ENCODE results near the gene PDE1A.

PDE1A gene

DNA sequence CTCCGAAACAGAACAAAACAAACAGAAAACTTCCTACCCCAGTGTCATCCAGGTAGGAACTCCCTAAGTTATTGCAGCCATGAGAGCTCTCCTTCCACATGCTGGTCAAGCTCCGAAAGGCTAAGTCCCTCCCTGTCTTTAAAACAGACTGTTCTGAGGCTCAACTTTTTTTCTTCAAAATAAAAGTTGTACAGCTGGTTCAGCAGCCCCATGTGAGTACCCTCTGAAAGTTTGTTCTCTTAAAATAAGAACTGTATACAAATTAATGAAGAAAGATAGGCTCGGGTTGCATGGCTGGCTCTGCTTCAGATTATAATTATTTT lies at the start of gene PDE1A:
TSS of gene PDE1A (minus strand) at position 119 of the 323 bp plus-strand sequence.
- H3K36me3 ChIP-seq (replicated peaks): no peaks in the 10 kb centered on the region
- H3K27ac ChIP-seq: no peak within 1 kb of the TSS
- DNase-seq: no peak
- TF ChIP-seq, protein P1, sequence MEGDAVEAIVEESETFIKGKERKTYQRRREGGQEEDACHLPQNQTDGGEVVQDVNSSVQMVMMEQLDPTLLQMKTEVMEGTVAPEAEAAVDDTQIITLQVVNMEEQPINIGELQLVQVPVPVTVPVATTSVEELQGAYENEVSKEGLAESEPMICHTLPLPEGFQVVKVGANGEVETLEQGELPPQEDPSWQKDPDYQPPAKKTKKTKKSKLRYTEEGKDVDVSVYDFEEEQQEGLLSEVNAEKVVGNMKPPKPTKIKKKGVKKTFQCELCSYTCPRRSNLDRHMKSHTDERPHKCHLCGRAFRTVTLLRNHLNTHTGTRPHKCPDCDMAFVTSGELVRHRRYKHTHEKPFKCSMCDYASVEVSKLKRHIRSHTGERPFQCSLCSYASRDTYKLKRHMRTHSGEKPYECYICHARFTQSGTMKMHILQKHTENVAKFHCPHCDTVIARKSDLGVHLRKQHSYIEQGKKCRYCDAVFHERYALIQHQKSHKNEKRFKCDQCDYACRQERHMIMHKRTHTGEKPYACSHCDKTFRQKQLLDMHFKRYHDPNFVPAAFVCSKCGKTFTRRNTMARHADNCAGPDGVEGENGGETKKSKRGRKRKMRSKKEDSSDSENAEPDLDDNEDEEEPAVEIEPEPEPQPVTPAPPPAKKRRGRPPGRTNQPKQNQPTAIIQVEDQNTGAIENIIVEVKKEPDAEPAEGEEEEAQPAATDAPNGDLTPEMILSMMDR (IDR thresholded peaks at IDR 0.05; ENCODE audit: low read depth, low read length, missing control alignments): no peak
- H3K27me3 ChIP-seq (replicated peaks): no peaks in the 10 kb centered on the region
- H3K4me3 ChIP-seq (ENCODE audit: low read depth, low read length): no peak within 1 kb of the TSS
- in situ Hi-C loops (cut with HindIII; ENCODE audit: low pct_ligation_motif_present, low sequenced_read_pairs): no loop called here

DNA sequence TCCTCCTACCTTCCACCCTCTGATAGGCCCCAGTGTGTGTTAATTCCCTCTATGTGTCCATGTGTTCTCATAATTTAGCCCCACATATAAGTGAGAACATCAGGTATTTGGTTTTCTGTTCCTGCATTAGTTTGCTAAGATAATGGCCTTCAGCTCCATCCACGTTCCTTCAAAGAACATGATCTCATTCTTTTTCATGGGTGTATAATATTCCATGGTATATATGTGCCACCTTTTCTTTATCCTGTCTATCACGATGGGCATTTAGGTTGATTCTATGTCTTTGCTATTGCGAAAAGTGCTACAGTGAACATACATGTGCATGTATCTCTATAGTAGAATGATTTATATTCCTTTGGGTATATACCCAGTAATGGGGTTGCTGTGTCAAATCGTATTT lies 46.8 kb upstream of the PDE1A start:
- in situ Hi-C loops (cut with HindIII; ENCODE audit: low pct_ligation_motif_present, low sequenced_read_pairs): no loop called here
- TF ChIP-seq, protein P1 (IDR thresholded peaks at IDR 0.05; ENCODE audit: low read depth, low read length, missing control alignments): no peak

DNA sequence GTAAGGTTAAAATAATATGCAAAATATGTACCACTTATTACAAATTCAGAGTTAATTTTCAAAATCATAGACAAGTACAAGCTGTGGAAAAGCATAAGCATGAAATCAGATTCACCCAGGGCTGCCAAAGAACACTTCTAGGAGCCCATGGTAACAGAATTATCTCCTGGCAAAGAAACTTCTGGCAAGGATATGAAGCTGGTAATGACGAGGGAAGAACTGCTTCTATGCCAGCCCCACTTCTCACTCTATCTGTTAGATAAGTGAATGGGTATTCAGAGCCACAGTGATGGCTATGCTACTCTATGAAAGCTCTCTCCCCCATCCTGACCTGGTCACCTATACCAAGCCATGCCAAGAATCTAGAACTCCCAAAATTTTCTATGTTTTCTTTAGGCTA lies 36.9 kb upstream of the PDE1A start:
- Histone ChIP-seq H3K27ac (no peak overlapping the region), H3K36me3 (replicated peaks) (no peaks in the 10 kb centered on the region), H3K4me3 (ENCODE audit: low read depth, low read length) (no peak overlapping the region), H3K27me3 (replicated peaks) (no peaks in the 10 kb centered on the region)
- TF ChIP-seq, protein P1 (IDR thresholded peaks at IDR 0.05; ENCODE audit: low read depth, low read length, missing control alignments): no peak
- in situ Hi-C loops (cut with HindIII; ENCODE audit: low pct_ligation_motif_present, low sequenced_read_pairs): no loop called here
- DNase-seq: no peak

More for the DNA sequence above, 46.8 kb upstream of the PDE1A start:
- Histone ChIP-seq H3K27ac (no peak overlapping the region), H3K36me3 (replicated peaks) (no peaks in the 10 kb centered on the region), H3K27me3 (replicated peaks) (no peaks in the 10 kb centered on the region), H3K4me3 (ENCODE audit: low read depth, low read length) (no peak overlapping the region)
- no peak for DNase-seq

DNA sequence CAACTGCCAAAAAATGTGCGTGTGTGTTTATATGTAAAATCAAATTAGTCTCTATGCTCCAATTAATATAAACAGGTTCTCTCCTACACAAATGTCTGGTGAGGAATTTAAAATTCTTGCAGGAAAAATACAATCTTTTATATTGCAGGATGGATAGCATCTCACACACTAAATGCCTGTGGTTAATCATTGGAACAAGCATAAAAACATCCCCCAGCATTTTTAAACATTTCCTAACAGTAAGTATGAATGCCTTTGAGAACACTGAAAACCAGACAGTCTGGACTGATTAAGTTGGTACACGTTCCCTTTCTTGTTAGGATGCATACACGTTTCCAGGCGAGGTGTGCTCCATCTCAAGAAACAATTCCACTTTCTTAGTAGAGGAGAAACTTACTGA lies 29.9 kb upstream of the PDE1A start:
- Histone ChIP-seq H3K27me3 (replicated peaks) (no peaks in the 10 kb centered on the region), H3K27ac (no peak overlapping the region), H3K36me3 (replicated peaks) (no peaks in the 10 kb centered on the region), H3K4me3 (ENCODE audit: low read depth, low read length) (no peak overlapping the region)
- in situ Hi-C loops (cut with HindIII; ENCODE audit: low pct_ligation_motif_present, low sequenced_read_pairs): no loop called here
- DNase-seq: peak; percentile 5
- TF ChIP-seq, protein P1 (IDR thresholded peaks at IDR 0.05; ENCODE audit: low read depth, low read length, missing control alignments): no peak

DNA sequence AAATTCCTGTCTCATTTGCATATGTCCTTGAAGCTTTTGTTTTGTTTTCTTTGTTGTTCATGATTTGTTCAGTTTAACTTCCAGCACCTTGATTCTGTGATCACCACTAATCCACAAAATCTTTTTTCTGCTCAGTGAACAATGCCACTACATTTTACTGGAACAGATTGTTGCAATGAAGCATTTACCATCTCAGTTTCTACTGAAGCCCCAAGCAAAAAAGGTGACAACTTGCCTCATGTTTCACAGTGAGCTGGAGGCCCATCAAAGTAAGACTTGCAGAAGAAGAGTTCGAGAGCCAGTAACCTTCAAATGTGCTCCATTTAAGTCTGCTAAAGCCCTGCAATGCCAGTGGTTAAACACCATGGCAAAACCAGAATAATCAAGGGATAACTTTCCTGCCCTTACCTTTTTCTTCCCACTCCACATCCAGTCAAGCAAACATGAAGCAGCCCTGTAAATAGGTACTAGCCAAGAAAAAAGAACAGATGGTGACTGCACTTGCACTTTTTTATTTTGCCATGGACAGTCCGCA lies 25.7 kb upstream of the PDE1A start:
- in situ Hi-C loops (cut with HindIII; ENCODE audit: low pct_ligation_motif_present, low sequenced_read_pairs): no loop called here
- no peak overlapping the region for H3K27ac ChIP-seq
- no peaks in the 10 kb centered on the region for H3K27me3 ChIP-seq (replicated peaks)
- TF ChIP-seq, protein P1 (IDR thresholded peaks at IDR 0.05; ENCODE audit: low read depth, low read length, missing control alignments): no peak
- H3K4me3 ChIP-seq (ENCODE audit: low read depth, low read length): no peak overlapping the region
- no peaks in the 10 kb centered on the region for H3K36me3 ChIP-seq (replicated peaks)
- DNase-seq: no peak

DNA sequence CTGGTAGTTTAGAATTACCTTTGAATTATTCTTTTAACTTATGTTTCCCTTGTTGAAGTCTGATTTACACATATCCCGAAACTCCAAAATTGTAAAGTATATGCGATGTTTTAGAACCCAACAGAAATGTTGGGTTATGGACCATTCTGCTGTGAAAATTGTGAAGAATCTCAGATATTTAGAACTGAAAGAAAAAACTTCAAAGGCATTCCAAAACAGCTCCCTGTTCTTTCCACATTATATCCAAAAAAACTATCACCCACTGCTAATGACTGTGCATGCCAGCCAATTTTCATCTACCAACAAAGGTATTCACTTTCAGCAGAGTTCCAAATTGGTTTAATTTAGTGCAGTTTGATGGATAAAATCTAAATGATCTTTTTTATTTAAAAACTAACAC lies 21.5 kb upstream of the PDE1A start:
- Histone ChIP-seq H3K36me3 (replicated peaks) (no peaks in the 10 kb centered on the region), H3K27me3 (replicated peaks) (no peaks in the 10 kb centered on the region), H3K4me3 (ENCODE audit: low read depth, low read length) (no peak overlapping the region), H3K27ac (peak overlapping the region; percentile 13)
- no peak for DNase-seq
- in situ Hi-C loops (cut with HindIII; ENCODE audit: low pct_ligation_motif_present, low sequenced_read_pairs): no loop called here
- TF ChIP-seq, protein P1 (IDR thresholded peaks at IDR 0.05; ENCODE audit: low read depth, low read length, missing control alignments): no peak

Data from brain microvascular endothelial cell (primary cell).